SIG-M5 treated with dmso at 0.1 percent for 504 hours (cell line): ENCODE results near the gene NPAS4.

Experiments used
- DNase-seq: peaks from one replicate; lab custom pipeline; 2025; ENCODE audit not compliant: unreplicated experiment; lab: John Stamatoyannopoulos, UW

The NPAS4 gene

DNA sequence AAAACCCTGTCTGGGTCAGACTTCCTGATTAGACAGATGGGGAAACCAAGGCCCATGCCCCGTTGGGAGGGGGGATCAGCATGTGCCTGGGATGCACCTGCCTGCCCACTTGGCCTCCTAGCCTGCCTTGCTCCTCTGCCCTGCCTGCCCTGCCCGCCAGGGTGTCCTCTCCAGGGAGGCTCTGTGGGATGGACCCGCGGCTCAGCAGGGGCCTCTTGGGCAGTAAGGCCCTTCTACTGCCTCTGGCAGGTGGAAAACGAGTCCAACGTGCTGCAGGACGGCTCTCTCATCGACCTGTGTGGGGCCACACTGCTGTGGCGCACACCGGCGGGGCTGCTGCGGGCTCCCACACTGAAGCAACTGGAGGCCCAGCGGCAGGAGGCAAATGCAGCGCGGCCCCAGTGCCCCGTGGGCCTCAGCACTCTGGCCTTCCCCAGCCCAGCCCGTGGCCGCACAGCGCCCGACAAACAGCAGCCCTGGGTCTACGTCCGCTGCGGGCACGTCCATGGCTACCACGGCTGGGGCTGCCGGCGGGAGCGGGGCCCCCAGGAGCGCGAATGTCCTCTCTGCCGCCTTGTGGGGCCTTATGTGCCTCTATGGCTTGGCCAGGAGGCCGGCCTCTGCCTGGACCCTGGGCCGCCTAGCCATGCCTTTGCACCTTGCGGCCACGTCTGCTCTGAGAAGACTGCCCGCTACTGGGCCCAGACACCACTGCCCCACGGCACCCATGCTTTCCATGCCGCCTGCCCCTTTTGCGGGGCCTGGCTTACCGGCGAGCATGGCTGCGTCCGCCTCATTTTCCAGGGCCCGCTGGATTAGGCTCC lies 54.7 kb downstream of the NPAS4 start:
- DNase-seq: no peak
